Stimulated activated CD8-positive, alpha-beta memory T cell treated with anti-CD3 and anti-CD28 coated beads, Interleukin-15, amount 100 ng/mL, for 4 hours (primary cell): Measurements from ENCODE around the gene ACVR1B.

ENCODE experiments used
- DNase-seq, 2 donors: peaks; one replicate each; pipeline ENCODE4 v3.0.0-alpha.2; 2020; ENCODE audit warnings: low read depth in 2 of 2

Gene ACVR1B

GRCh38 chr12:51917041-51917590 is 34.4 kb upstream of the ACVR1B start:
- no peak for DNase-seq

- DNase-seq, result no peak
Measured at GRCh38 chr12:51917746-51918453, 33.6 kb upstream of the ACVR1B start.

GRCh38 chr12:51920046-51920445 is 31.5 kb upstream of the ACVR1B start:
- DNase-seq, result no peak

- DNase-seq, result no peak
Measured at GRCh38 chr12:51921017-51921725, 30.3 kb upstream of the ACVR1B start.

GRCh38 chr12:51922146-51922545 is 29.4 kb upstream of the ACVR1B start:
- no peak for DNase-seq

- no peak for DNase-seq
Measured at GRCh38 chr12:51922762-51923505, 28.6 kb upstream of the ACVR1B start.

DNA sequence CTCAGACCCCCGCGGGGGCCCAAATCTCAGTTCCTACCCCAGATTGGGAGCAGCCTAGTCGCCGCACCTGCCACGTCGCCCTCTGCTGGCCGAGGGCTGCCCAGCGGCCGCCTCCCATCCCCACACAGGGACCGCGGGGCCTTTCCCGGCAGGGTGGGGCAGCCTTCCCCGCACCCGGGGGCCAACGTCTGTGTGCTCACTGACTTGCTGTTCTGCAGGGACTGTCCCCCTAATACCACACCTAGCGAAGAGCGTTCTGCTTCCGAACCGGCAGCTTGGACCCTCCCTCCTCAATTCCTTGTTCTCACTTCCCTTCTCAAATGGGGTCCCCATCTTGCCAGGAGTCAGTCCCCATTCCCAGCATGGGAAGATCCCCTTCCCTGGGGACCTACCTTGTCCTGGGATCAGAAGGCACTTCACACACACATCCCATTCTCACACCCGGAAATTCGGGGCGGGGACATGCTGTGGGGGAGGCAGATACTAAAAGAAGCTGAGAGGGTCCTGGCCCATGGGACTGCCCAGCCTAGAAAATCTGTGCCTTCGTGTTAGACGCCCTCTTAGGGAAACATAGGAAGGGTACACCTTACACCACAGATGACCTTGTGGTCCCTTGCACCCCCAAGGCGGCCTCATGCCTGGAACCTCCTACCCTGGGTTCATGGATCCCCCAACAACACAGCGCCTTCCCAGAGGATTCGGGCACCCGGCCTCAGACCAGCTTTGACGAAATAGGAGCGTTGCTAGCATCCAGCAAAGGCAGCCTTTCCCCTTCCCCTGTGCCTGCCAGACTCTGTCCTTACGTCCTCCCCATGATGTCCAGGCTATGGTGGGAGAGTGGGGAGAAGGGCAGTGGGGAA is 27.8 kb upstream of the ACVR1B start:
- peak; percentile 19 for DNase-seq

DNA sequence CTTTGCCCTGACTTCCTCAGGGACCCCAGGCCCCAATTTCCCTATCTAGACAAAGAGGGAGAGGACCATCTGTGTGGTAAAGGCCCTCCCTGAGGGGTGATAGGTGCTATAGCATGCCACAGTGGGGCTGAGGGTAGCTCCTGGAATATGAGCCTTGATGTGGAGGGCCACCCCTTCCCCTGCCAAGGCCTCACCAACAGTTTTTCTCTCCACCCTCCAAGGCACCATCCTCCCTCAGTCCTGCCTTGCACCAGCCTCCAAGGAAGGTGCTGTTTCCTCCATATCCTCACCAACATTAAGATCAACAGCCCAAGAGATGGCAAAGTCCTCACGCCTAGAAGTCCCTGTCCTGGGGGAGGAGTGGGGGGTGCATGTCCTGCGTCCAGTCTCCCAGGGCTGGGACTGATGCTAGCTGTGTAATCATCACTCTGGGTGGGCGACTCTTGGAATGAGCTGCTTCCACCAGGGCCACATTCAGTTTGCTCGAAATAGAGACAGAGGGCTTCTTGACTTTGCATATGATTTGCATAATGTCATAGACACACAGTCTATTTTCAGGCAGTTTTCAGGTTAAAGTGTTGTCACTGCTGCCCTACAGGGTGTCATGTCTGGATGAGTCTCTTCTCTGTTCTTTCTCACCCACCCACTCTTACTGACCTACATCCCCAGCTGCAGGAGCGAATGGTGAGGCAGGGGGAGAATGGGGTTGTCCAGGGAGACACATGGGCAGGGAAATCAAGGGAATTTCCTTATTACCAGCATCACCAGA is 26.8 kb upstream of the ACVR1B start:
- DNase-seq, result no peak

DNA sequence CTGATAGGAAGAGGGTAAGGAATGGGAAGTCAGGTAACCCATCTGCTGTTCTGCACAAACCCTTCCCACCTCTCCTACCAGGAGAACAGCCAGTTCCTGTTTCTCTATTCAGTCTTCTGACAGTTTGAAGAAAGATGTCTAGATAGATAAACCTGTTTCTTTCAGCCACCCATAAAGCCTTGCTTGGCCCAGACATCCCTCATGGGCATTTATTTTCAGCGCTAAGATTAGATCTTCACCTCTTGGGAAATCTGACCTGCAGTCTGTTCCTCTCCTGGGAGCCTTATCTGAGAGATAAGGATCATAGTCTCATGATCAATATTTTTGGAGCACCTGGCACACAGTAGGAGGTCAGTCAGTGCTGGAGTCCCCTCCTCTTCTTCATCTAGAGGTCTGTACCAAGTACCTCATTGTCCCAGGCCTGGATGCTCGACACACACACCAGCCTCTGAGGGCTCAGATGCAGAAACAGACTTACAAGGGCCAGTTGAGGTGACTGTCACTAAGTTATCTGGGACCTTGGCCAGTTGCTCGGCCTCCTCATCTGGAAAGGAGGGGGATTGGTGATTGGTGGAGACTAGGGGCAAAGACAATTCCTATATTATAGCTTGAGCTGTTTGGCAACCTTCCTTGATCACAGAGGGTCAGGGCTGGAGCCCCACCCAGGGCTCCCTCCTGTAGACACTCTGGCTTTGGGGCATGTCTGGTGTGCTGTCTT is 26.0 kb upstream of the ACVR1B start:
- DNase-seq, result no peak

DNA sequence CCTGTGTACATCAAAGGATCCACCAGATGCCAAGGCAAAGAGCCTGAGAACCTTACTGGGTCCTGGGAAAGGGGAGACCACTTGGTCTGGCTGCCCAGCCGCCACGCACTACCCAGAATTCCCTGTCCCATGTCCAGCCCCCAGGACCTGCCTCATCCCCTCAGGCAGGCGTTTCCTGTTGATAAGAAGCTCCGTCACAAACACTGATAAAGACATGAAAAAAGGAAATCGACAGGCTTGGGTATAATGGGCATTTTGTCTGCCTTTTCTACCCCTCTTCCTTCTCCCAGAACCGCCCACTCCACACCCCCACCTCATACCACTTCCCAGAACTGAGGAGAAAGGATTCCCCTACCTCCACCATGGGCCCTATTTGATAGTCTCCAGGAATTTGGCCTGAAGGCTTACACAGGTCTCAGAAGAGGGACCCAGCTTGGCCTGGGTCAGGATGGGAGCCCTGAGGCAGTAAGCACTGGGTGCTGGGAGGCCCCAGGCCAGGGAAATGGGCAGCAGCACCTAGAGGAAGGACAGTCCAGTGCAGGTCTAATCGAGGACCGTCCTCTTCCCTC is 25.4 kb upstream of the ACVR1B start:
- DNase-seq, result no peak

GRCh38 chr12:51926718-51927117 is 24.8 kb upstream of the ACVR1B start:
- DNase-seq, result peak in 1 of 2 donors; percentile 10

- DNase-seq, result no peak
Measured at GRCh38 chr12:51932218-51933076, 19.1 kb upstream of the ACVR1B start.

GRCh38 chr12:51934080-51934479 is 17.4 kb upstream of the ACVR1B start:
- no peak for DNase-seq

- no peak for DNase-seq
Measured at GRCh38 chr12:51937926-51938325, 13.6 kb upstream of the ACVR1B start.

GRCh38 chr12:51938726-51939125 is 12.8 kb upstream of the ACVR1B start:
- no peak for DNase-seq

- DNase-seq, result no peak
Measured at GRCh38 chr12:51941011-51941581, 10.4 kb upstream of the ACVR1B start.

- DNase-seq, result no peak
Measured at GRCh38 chr12:51941604-51942003, 9.9 kb upstream of the ACVR1B start.

GRCh38 chr12:51942056-51942455 is 9.4 kb upstream of the ACVR1B start:
- DNase-seq, result no peak
